ENCODE results near the gene ACTRT2.

DNA sequence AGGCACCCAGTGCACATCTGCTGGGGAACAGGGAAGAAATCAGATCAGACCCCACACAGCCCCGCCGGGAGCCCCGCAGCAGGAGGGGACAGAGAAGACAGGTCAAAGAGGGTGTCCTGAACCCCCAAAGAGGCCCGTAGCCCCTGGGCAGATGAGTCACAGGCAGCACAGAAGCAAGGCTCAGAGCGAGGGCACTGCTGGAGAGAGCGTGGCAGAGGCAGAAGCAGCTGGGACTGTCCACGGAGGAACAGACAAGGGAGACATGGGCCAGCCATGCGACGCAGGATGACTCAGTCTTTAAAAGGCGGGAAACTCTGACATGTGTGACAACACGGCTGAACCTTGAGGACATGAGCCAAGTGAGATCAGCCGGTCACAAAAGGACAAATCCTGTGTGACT is 33.2 kb downstream of the ACTRT2 start:
- TF ChIP-seq, protein P1, sequence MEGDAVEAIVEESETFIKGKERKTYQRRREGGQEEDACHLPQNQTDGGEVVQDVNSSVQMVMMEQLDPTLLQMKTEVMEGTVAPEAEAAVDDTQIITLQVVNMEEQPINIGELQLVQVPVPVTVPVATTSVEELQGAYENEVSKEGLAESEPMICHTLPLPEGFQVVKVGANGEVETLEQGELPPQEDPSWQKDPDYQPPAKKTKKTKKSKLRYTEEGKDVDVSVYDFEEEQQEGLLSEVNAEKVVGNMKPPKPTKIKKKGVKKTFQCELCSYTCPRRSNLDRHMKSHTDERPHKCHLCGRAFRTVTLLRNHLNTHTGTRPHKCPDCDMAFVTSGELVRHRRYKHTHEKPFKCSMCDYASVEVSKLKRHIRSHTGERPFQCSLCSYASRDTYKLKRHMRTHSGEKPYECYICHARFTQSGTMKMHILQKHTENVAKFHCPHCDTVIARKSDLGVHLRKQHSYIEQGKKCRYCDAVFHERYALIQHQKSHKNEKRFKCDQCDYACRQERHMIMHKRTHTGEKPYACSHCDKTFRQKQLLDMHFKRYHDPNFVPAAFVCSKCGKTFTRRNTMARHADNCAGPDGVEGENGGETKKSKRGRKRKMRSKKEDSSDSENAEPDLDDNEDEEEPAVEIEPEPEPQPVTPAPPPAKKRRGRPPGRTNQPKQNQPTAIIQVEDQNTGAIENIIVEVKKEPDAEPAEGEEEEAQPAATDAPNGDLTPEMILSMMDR (IDR thresholded peaks at IDR 0.05), result no peak
- TF ChIP-seq EP300 (IDR thresholded peaks at IDR 0.05), result no peak
